ENCODE results near the gene TNS1.

TNS1 gene

GRCh38 chr2:217998926-217999594 lies 3.7 kb downstream of the TNS1 start:
- DNase-seq = no peak

- DNase-seq = no peak
Observed at GRCh38 chr2:217997510-217997909, 5.3 kb downstream of the TNS1 start.

GRCh38 chr2:217996361-217996760 lies 6.4 kb downstream of the TNS1 start:
- DNase-seq = peak; percentile 27

GRCh38 chr2:217995731-217996231 lies 7.0 kb downstream of the TNS1 start:
- no peak for DNase-seq

GRCh38 chr2:217994776-217995274 lies 8.0 kb downstream of the TNS1 start:
- no peak for DNase-seq

- DNase-seq = peak; percentile 33
Observed at GRCh38 chr2:217993817-217994463, 8.9 kb downstream of the TNS1 start.

- no peak for DNase-seq
Observed at GRCh38 chr2:217993138-217993537, 9.7 kb downstream of the TNS1 start.

GRCh38 chr2:217992061-217992460 lies 10.7 kb downstream of the TNS1 start:
- DNase-seq = no peak

- no peak for DNase-seq
Observed at GRCh38 chr2:217990791-217991465, 11.9 kb downstream of the TNS1 start.

- no peak for DNase-seq
Observed at GRCh38 chr2:217990389-217990788, 12.4 kb downstream of the TNS1 start.

GRCh38 chr2:217989221-217989948 lies 13.4 kb downstream of the TNS1 start:
- DNase-seq = no peak

GRCh38 chr2:217988840-217989204 lies 14.0 kb downstream of the TNS1 start:
- DNase-seq = no peak

GRCh38 chr2:217988014-217988839 lies 14.6 kb downstream of the TNS1 start:
- peak; percentile 58 for DNase-seq

- no peak for DNase-seq
Observed at GRCh38 chr2:217987391-217987790, 15.4 kb downstream of the TNS1 start.

- DNase-seq = no peak
Observed at GRCh38 chr2:217986256-217986961, 16.4 kb downstream of the TNS1 start.

GRCh38 chr2:217983276-217984233 lies 19.2 kb downstream of the TNS1 start:
- no peak for DNase-seq

- no peak for DNase-seq
Observed at GRCh38 chr2:217981971-217982370, 20.8 kb downstream of the TNS1 start.

GRCh38 chr2:217981084-217981730 lies 21.6 kb downstream of the TNS1 start:
- no peak for DNase-seq

- DNase-seq = no peak
Observed at GRCh38 chr2:217980591-217980990, 22.2 kb downstream of the TNS1 start.

- no peak for DNase-seq
Observed at GRCh38 chr2:217980036-217980435, 22.8 kb downstream of the TNS1 start.
